ENCODE measurements around the gene ZCCHC9. TPM values are rescaled to one million over a fixed set of nuclear protein-coding genes. Genes with fewer than 3 reads are reported as not detected.
A peak's percentile ranks its signal among the peaks of the same experiment; 100 is the strongest.
"Not testable (repeated sequence)": the region's sequence is repeated elsewhere in the genome, so short reads cannot be mapped to it uniquely, and the experiment has no call there.

The ZCCHC9 gene
- total RNA-seq, 6 experiments from 2014 or later, result 26.8 to 33.9 (median 31.7) TPM

DNA sequence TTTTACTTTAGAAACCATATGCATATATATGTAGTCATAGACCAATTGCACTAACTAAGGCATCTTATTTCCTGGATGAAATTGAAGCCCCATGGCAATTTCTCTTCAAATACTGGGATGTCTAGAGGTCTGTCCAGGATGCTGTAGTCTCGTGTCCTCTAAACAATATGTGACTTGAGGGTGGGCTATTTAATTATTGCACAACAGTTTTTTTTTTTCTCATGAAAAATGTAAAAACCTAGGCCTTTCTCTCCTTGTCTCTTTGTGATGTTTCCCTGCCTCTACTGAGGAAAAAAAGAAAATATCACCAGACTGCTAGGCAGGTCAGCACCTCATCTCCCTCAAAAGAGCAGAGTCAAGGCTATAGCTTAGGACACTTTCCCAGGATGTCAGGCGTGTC is 34.6 kb downstream of the ZCCHC9 start:
- Mint-ChIP-seq H3K27ac (no peak overlapping the region), H3K9me3 (no peaks in the 10 kb centered on the region), H3K27me3 (ENCODE audit: insufficient read depth) (peaks cover 5% of the 10 kb centered on the region; the same call in 1 of the 2 replicates)

GRCh38 chr5:81336556-81336955 is 35.2 kb downstream of the ZCCHC9 start:
- H3K9me3 Mint-ChIP-seq, result no peaks in the 10 kb centered on the region
- H3K4me1 Mint-ChIP-seq (ENCODE audit: low read depth), result no peaks in the 10 kb centered on the region
- no peak overlapping the region for H3K4me3 Mint-ChIP-seq
- no peaks in the 10 kb centered on the region; the same call in 1 of the 2 replicates for H3K36me3 Mint-ChIP-seq (ENCODE audit: low read depth)
- H3K27me3 Mint-ChIP-seq (ENCODE audit: insufficient read depth), result peaks cover 5% of the 10 kb centered on the region
- no peak for TF ChIP-seq CTCF (IDR thresholded peaks at IDR 0.05)
- no peak for DNase-seq
- no peak overlapping the region for H3K27ac Mint-ChIP-seq

More for the DNA sequence above, 34.6 kb downstream of the ZCCHC9 start:
- no peak for DNase-seq
- TF ChIP-seq CTCF (IDR thresholded peaks at IDR 0.05), result no peak
- Mint-ChIP-seq H3K4me3 (no peak overlapping the region), H3K36me3 (ENCODE audit: low read depth) (no peaks in the 10 kb centered on the region; the same call in 1 of the 2 replicates), H3K4me1 (ENCODE audit: low read depth) (no peaks in the 10 kb centered on the region)

- H3K9me3 Mint-ChIP-seq, result no peaks in the 10 kb centered on the region
- H3K27me3 Mint-ChIP-seq (ENCODE audit: insufficient read depth), result peaks cover 7% of the 10 kb centered on the region
- no peaks in the 10 kb centered on the region for H3K4me1 Mint-ChIP-seq (ENCODE audit: low read depth)
- H3K4me3 Mint-ChIP-seq, result no peak overlapping the region
- no peak for DNase-seq
- no peak overlapping the region for H3K27ac Mint-ChIP-seq
- TF ChIP-seq CTCF (IDR thresholded peaks at IDR 0.05), result no peak
- H3K36me3 Mint-ChIP-seq (ENCODE audit: low read depth), result no peaks in the 10 kb centered on the region; the same call in 1 of the 2 replicates
Observed at GRCh38 chr5:81337803-81338202, 36.4 kb downstream of the ZCCHC9 start.

DNA sequence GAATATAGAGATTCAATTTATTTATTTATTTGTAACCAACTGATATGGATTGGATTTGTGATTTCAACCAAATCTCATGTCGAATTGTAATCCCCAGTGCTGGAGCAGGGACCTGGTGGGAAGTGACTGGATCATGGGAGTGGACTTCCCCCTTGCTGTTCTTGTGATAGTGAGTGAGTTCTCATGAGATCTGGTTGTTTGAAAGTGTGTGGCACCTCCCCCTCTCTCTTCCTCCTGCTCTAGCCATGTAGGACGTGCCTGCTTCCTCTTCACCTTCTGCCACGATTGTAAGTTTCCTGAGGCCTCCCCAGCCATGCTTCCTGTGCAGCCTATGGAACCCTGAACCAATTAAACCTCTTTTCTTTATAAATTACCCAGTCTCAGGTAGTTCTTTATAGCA is 36.8 kb downstream of the ZCCHC9 start:
- not testable (repeated sequence) for H3K27me3 Mint-ChIP-seq (ENCODE audit: insufficient read depth); H3K27ac Mint-ChIP-seq; H3K4me1 Mint-ChIP-seq (ENCODE audit: low read depth); H3K36me3 Mint-ChIP-seq (ENCODE audit: low read depth); H3K4me3 Mint-ChIP-seq; DNase-seq; H3K9me3 Mint-ChIP-seq

- no peaks in the 10 kb centered on the region for H3K4me1 Mint-ChIP-seq (ENCODE audit: low read depth)
- no peaks in the 10 kb centered on the region for H3K36me3 Mint-ChIP-seq (ENCODE audit: low read depth)
- peaks cover 5% of the 10 kb centered on the region for H3K27me3 Mint-ChIP-seq (ENCODE audit: insufficient read depth)
- no peaks in the 10 kb centered on the region for H3K9me3 Mint-ChIP-seq
- H3K4me3 Mint-ChIP-seq, result no peak overlapping the region
- DNase-seq, result no peak
- H3K27ac Mint-ChIP-seq, result no peak overlapping the region
- no peak for TF ChIP-seq CTCF (IDR thresholded peaks at IDR 0.05)
Observed at GRCh38 chr5:81344736-81345135, 43.3 kb downstream of the ZCCHC9 start.

GRCh38 chr5:81345411-81346003 is 44.1 kb downstream of the ZCCHC9 start:
- Mint-ChIP-seq H3K4me3 (no peak overlapping the region), H3K4me1 (ENCODE audit: low read depth) (no peaks in the 10 kb centered on the region), H3K27me3 (ENCODE audit: insufficient read depth) (peaks cover 5% of the 10 kb centered on the region), H3K9me3 (no peaks in the 10 kb centered on the region), H3K36me3 (ENCODE audit: low read depth) (no peaks in the 10 kb centered on the region), H3K27ac (no peak overlapping the region)
- TF ChIP-seq CTCF (IDR thresholded peaks at IDR 0.05), result peak; percentile 54
- no peak for DNase-seq
